AG09319 (cell line): Measurements from ENCODE around the gene KCNA3.

Source experiments
- DNase-seq: peaks from one replicate; pipeline ENCODE4 v3.0.0-alpha.2; 2010; ENCODE audit warnings: low read depth; ENCODE audit errors: extremely low read depth
- CTCF ChIP-seq: IDR thresholded peaks from 2 replicates; pipeline ENCODE4 v1.5.1; 2011; ENCODE audit warnings: low read depth, mild to moderate bottlenecking, inconsistent platforms, low read length, moderate library complexity

The KCNA3 gene

GRCh38 chr1:110674337-110675059, at the start of gene KCNA3:
Gene KCNA3 (minus strand): TSS chr1:110674940. CDS start chr1:110674809, 131 bp downstream.
- DNase-seq = no peak

GRCh38 chr1:110722807-110723206, 48.1 kb upstream of the KCNA3 start:
- no peak for DNase-seq
- TF ChIP-seq CTCF = no peak

More at GRCh38 chr1:110674337-110675059, at the start of gene KCNA3:
- no peak for TF ChIP-seq CTCF

GRCh38 chr1:110719908-110720307, 45.2 kb upstream of the KCNA3 start:
- DNase-seq = no peak
- no peak for TF ChIP-seq CTCF

GRCh38 chr1:110718452-110718851, 43.7 kb upstream of the KCNA3 start:
- no peak for TF ChIP-seq CTCF
- DNase-seq = no peak

- no peak for TF ChIP-seq CTCF
- no peak for DNase-seq
Measured at GRCh38 chr1:110717179-110717578, 42.4 kb upstream of the KCNA3 start.

GRCh38 chr1:110714374-110714995, 39.7 kb upstream of the KCNA3 start:
- no peak for TF ChIP-seq CTCF
- no peak for DNase-seq

GRCh38 chr1:110713221-110713620, 38.5 kb upstream of the KCNA3 start:
- no peak for TF ChIP-seq CTCF
- no peak for DNase-seq
